NCI-H1930 (cell line): ENCODE results near the gene CCDC60.
A peak's percentile ranks its signal among the peaks of the same experiment; 100 is the strongest.

ENCODE experiments used
- DNase-seq, 2 experiments: peaks; one replicate each; lab custom pipeline; 2025; lab: John Stamatoyannopoulos, UW

CCDC60 gene

DNA sequence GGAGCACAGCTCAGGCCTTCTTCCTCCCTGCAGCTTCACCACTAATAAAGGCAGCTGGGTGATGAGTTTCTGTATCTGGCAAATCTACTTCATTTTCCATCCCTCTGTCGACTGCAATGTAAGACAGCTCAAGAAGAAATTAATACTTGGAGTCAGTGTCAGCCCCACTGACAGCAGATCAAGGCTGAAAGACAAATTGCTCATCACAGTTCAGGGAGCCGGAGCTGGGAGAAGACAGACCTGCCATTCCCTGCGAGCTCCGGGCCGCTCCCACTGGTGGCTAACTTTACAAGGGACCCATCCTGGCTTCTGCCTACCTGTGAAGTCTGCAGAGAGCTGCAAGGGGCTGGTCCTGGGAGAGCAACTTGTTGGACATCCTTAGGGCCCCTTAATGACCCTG, 49.8 kb downstream of the CCDC60 start:
- DNase-seq, result no peak

DNA sequence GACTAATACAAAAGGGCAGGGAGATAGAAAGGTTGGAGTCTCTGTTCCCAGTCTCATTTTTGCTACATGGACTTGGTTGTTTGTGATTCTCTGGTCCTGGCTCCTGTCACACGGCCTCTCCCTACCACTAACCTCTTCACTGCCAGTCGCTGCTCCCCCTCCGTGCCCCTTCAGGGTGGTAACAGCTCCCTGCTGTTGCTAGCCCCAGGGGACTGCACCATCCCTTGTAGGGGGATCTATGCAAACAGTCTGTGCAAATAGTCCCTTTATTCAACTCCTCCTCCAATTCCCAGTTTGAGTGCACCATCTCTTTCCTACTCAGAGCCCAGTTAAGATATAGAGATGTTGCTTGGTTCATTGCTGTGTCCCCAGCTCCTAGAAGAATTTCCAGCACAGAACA, 51.1 kb downstream of the CCDC60 start:
- DNase-seq, result no peak

DNA sequence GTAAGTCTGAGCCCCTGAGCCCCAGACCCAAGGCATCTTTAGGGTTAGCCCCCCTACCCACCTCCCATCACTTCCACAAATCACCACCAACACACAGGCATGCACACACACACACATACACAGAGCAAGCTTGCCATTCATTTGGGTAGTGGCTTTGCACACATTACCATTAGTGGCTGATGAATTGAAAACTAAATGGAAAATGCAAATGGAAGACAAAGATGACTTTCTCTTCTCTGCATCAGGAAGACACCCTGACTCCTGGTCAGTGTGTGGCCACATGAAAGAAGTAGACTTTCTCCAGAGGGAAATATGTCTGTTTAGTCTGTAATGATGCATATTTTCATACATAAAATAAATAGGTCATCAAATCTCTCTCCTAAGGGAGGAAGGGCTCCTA, 55.2 kb downstream of the CCDC60 start:
- DNase-seq, result no peak

DNA sequence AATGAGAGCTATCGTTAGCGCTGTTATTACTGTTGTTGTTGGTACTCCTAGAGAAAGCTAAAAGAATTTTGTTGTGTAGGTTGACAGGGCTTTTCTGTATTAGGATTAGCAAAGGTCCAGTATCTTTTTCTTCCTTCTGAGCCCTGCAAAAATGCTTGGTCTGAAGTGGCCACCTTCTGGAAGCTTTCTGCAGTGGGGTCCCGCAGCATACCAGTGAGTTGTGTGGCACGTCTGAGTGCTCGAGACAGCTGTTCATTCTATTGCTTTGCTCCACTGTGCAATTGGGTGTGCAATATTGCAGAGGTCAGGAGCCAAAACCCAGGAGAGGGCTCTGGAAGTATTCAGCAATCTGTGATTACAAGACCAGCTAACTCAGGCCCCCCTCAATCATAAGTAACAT, 57.1 kb downstream of the CCDC60 start:
- DNase-seq, result no peak

DNA sequence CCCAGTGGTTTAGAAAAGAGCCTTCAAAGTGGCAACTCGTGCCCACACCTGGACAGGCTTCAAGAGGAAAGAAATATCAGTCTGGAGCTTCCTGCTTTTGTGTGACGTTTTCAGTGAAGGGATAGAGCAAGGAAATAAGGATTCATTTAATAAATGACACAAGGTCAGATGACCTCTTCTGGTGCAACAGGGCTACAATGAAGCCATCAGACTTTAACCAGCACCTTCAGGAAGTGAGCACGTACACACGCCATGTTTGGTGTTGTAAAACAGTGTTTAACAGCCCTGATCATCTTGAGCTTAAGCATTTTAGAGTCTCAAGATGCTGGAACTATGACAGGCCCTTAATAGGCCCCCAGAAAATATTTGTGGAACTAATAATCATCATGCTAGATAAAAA, 59.1 kb downstream of the CCDC60 start:
- DNase-seq, result no peak

DNA sequence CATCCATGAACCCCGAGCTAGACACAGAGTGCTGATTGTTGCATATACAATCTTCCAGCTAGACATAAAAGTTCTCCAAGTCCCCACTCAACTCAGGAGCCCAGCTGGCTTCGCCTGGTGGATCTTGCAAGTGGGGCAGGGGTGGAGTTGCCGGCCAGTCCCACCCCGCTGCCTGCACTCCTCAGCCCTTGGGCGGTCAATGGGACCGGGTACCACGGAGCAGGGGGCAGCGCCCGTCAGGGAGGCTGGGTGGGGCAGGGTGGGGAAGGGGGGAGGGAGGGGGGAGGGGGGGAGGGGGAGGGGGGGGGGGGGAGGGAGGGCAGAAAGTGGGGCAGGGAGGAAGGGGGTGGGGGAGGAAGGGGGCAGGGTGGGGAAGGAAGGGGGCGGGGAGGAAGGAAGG, 63.0 kb downstream of the CCDC60 start:
- DNase-seq, result no peak

DNA sequence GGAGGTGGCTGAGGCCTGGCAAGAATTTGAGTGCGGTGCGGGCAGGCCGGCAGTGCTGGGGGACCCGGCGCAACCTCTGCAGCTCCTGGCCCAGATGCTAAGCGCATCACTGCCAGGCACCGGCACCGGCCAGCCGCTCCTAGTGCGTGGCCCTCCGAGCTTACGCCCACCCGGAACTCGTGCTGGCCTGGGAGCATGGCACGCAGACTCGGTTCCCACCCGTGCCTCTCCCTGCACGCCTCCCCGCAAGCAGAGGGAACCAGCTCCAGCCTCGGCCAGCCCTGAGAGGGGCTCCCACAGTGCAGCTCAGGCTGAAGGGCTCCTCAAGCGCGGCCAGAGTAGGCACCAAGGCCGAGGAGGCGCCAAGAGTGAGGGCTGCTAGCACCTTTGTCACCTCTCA, 63.7 kb downstream of the CCDC60 start:
- DNase-seq, result no peak

DNA sequence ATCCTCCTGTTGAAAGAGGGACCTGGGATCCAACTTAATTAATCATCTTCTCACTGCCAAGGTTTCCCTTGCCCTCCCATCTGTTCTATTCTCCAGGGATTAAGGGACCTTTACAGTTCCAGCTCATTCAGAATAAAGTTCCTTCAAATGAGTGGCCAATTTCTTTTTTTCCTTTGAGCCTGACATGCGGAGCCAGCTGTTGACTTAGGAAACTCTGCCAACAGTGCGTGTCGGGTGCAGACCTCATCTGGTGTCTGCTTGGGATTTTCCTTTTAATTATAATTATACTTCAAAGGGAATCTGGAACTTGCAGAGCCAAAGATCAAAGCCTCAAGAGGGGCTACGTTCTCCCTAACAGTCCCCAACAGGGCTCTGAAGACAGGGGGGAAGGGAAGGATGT, 64.8 kb downstream of the CCDC60 start:
- no peak for DNase-seq

DNA sequence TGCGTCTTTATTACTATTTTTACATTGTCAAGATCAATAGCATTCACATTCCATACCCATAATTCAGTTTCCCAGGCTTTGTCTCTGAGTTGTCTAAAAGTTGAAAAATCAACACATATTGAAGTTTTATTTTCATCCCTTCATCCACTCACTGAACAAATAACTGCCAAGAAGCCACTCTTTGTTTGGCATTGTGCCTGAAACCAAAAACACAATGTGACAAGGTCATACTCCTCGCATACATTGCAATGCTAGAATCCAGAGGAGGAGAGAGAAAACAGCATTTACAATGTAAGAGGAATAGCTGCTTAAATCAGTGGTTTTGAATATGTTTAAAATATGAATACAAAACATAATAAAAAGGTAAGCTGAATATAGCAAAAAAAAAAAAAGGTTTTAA, 71.8 kb downstream of the CCDC60 start:
- no peak for DNase-seq

DNA sequence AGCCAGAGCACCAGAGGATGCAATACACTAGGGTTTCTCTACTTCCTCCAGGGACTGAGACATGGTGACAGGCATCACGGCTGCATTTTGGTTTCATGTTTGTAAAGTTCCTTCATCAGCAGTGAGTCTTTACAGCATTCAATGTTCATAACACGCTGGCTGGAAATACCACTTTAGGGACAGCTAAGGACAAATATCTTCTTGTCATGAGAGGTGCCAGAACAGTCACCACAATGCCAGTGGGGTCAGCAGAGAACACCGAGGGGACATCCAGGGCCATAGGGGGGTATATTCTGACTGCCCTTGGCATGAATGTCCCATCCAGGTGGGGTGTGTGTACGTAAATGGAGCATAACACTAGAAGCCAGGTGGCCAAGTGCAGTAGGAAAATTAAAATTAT, 72.3 kb downstream of the CCDC60 start:
- DNase-seq, result no peak

DNA sequence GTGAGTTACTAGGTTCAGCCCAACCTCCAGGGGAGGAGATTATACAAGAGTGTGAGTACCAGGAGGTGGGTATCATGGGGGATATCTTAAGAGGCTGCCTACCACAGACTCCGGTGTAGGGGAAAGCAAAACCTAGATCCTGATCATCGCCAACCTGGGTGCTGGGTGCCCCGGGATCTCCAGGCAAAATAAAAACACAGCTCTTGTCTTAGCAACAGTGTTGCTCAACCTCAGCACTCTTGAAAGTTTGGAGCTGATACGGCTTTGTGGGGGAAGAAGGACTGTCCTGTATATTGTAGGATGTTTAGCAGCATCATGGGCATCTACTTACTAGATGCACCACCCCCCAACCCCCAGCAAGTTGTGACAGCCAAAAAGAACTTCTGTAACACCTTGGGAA, 74.5 kb downstream of the CCDC60 start:
- no peak for DNase-seq

DNA sequence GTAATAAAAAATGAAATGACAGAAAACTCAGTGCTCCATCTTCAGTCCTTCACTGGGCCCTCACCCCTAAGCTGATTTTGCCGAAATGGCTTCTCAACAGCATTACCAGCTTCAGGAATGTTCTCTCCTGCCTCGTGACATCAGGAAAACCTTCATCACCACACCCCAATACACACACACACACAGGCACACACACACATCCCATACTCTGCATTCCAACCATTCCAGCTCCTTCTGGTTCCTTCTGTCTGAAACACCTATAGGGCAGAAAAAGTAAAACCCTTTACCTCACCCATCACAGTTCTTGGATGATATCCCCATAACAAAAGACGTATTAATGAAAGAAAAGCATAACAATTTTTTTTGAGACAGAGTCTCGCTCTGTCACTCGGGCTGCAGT, 75.9 kb downstream of the CCDC60 start:
- DNase-seq, result no peak

DNA sequence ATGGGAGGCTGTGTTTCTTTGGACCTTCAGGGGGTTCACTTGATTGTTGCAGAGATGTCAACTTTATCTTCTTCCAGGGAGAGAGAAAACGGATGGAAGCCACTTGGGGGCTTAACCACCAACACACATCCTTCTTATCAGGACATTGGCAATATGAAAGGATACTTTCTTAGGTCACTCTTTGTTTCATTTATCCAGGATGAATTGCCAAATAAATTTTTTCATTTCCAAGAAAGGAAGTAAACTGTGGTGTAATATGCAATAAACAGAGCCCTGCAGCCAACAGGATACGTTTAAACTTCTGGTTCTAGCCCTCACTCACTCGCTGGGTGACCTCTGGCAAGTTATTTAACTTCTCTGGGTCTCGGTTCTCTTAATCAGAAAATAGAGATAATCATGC, 77.8 kb downstream of the CCDC60 start:
- no peak for DNase-seq

DNA sequence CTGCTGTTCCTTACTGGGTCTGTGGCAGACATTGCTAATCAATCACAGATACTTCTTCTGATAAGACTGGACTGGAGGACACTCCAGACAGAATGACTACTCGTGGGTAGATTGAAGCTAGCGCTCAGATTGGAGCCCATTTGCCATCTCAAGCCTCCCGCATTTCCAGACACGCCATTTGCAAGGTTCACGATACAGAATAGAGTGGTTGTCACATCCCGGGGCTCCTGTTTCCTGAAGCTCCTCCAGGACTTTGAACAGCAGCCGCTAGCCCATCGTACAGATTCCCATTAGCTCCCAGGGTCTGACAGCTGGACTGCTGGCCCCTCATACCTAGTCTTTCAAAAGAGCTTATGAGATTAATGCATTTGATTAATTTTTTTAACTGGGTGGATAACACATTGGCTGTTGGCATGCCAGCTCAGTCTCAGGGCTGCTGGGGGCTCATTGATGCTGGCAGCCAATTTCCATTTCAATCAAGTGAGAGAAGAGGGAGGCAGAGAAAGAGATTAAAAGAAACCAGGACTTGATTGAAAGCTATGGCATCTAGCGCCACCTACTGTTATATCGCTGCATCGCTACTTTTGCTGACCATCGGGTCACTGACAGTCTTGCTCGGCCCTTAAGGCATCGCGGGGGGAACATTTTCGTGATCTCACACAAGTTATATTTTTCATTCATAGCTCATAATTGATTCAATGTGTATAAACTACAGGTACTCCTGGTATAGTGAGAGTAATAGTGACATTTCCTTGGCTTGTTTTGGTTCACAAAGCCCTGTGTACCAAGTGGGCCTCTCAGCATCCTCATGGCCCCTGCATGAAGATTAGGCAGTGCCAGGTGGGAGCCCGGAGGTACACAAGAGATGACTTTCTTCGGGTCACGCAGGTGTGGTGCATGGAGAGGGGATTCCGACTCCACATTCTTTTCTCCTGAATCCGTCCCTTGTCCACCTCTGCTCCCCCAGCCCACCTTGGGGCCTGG, 78.6 kb downstream of the CCDC60 start:
- DNase-seq, result peak; percentile 21 to 44

DNA sequence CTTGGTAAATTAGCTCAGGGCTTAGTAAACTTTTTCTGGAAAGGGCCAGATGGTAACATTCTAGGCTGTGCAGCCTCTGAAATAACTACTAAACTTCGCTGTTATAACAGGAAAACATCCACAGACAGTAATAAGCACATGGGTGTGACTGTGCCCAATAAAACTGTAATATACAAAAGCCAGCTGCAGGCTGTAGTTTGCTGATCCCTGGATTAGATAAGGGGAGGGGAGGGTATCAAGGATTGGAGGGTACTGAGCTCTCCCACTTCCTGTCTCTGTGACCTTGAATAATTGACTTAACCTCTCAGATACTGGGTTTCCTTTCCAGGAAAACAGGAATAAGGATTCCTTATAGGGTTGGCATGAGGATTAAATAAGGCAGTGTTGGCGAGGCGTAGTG, 81.2 kb downstream of the CCDC60 start:
- no peak for DNase-seq

DNA sequence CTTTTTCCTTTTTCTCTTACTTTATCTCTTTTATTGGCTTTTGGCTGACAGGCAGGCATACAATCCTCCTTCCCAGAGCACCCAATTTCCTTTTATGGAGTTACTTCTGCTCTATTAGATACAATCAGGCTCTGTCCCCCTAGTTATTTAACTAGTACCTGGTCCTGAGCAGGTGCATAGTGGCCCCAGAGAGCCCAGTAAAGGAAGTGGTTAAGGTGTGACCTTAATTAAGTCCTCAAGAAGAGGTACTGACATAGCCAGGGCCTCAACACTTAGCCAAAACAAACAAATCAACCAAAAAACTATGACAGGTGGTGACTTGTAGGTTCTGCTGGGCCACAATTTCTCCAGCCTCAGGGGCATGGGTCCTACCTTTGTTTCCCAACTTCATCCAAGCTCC, 82.9 kb downstream of the CCDC60 start:
- no peak for DNase-seq

DNA sequence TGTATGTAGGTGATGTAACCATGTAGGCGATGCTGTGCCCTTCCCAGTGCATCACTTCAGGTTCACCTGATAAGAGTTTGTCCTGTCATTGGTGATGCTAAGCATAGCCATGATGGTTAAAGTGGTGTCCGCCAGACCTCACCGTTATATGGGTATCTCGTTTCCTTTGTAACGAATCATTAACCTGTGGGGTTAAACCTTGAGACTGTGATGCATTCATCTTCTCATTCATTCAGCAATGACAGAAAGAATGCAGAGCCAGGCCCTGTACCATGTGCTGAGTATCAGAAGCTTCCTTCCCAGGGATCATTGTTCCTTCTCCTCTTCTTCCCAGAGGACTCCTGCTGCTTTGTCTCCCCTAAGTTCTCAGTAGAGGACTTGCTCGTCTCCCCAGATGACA, 84.9 kb downstream of the CCDC60 start:
- DNase-seq, result no peak

DNA sequence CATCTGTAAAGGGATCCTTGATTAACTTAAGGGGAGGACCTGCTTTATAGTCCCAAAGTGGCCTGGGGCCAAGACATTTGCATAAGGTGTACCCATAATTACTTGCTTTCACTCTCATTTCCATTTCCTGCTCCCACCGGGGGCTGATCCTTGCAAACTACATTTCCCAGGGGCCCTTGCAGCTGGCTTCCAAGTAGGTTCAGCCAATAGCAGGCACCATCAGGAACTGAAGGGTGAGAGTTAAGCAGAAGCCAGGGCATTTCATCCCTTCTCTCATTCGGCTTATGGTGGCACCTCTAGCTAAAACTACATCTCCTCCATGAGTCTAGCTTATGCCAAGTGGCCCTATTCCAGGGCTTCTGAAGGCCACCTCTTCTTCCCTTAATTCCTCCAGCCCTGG, 88.8 kb downstream of the CCDC60 start:
- DNase-seq, result no peak

DNA sequence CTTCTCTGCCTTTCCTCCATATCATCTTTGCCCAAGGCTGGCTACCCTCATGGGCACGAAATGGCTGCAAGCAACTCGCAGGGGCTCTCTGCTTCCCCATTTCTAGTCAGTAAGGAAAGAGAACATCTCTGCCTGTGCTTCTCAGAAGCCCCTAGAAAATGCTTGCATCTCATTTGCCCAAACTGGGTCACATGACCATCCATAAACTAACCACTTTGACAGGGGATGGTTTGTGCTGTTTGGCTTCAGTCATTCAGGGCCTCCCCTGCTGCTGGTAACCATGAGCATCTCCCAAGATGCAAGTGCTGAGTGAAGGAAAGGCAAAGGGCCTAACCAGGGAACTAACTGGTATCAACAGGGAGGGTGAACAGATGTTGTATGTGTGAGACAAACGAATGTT, 91.1 kb downstream of the CCDC60 start:
- no peak for DNase-seq

DNA sequence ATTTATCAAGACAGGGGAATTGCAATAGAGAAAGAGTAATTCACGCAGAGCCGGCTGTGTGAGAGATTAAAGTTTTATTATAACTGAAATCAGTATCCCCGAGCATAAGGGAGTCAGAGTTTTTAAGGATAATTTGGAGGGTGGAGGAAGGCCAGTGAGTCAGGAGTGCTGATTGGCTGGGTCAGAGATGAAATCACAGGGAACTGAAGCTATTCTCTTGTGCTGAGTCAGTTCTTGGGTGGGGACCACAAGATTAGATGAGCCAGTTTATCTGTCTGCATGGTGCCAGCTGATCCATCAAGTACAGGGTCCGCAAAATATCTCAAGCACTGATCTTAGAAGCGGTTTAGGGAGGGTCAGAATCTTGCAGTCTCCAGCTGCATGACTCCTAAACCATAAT, 96.6 kb downstream of the CCDC60 start:
- no peak for DNase-seq

DNA sequence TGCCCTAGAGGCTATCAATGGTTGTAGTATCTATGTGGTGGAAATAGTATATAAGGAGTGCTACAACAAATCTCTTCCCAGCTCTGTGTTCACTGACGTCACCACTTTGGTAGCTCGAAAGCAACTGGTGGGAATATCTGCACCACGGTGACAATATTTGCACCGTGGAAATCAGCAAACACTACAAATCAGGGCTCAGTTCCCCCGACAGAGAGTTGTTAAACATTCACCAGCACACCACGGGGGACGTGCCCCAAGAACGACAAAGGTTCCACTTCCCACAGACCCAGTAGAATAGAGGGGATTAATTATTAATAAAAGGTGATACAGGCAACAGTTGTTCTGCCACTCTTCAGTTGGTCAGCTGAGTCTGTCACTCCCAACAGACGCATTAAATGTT, 98.4 kb downstream of the CCDC60 start:
- DNase-seq, result no peak

DNA sequence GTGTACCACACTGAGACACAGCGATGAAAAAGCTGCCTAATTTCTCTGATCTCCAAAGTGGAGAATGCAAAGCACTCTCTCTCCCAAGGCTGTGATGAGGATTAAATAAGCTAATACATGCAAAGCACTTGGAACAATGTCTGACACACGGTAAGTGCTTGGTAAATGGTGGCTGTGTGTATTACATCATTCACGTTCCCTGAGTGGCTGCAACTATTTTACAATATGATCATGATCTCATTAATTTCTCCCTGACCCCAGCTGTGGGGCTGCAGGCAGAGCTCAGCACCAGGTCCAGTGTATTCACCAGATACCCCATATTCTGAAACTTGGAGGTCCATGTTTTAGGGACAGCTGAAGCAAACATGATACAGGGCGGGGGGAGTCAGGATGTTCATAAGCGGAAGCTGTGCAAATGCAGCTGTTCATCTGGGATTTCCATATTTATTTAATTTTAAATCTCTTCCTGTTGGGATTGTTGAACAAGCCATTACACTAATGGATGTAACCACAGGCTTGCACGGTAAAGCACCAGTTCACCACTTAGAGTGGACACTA, 106.4 kb downstream of the CCDC60 start:
- DNase-seq, result peak; percentile 15 to 19

DNA sequence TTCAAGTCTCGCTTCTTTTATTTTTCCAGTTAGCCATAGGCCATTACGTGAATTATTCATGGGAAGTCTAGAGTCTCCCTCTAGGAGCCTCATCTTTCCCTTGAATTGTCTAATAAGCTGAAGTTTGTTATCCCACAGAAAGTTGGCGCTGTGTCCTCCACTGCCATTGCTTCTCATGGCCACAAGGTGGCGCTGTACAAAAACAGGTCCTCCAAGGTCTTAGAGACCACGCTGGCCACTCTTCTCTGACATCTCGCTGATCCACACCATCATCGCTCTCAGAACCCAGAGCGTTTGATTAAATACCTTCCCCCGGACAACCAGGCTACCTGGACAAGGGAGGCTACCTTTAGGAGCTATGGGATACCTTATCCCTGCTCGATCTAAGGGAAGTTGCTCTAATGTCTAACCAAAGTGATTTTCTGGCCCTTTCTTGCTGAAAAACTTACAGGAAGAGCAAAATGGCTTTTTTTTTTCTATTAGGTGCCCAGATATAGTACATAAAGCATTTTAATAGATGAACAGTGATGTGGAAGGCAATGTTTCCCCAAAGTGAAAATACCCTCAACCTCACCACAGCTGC, 110.0 kb downstream of the CCDC60 start:
- peak; percentile 26 to 68 for DNase-seq
